Fibroblast of skin of right biceps (primary cell): Measurements from ENCODE around the gene ASB5.
A peak's percentile ranks its signal among the peaks of the same experiment; 100 is the strongest.
"Not testable (repeated sequence)": the region's sequence is repeated elsewhere in the genome, so short reads cannot be mapped to it uniquely, and the experiment has no call there.

ENCODE experiments used
- DNase-seq: peaks from one replicate; pipeline ENCODE4 v3.0.0-alpha.2; 2013

ASB5 gene, protein sequence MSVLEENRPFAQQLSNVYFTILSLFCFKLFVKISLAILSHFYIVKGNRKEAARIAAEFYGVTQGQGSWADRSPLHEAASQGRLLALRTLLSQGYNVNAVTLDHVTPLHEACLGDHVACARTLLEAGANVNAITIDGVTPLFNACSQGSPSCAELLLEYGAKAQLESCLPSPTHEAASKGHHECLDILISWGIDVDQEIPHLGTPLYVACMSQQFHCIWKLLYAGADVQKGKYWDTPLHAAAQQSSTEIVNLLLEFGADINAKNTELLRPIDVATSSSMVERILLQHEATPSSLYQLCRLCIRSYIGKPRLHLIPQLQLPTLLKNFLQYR

GRCh38 chr4:176268963-176269362, at the start of gene ASB5:
ASB5 (minus strand) TSS chr4:176269222; CDS start chr4:176269108, 114 bp downstream.
- DNase-seq = no peak

DNA sequence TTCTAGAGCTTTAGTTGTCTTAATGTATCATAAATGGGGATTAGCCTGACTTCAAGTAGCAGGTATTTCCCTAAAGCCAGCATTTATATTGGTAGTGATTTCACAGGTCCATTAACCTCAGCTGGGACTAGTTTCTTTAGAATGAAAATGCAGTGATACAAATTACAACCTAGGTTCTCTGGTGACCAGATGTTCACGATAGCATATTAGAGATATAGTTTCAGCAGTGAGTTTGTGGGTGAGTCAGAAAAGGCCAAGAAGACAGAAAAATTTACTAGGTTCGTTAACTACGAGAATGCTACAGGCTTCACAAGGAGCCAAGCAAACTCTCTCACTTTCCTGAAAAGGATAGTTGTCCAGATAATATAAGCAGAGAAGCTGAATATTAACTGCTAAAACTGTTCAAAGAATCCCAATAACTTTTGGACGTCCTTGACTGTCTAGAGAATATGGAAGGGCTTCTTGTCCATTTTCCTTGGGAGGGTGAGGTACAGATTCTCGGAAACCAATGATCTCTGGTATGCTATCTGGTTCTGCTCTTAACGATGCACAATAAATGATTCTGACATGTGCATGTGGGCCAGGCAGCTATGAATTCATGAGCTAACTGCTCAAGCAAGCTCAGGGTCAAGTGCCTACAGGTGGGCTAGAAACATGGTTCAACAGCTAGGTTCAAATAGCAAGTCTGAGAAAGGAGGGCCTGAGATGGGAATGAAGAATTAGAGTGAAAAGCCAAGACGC, 44.7 kb upstream of the ASB5 start:
- no peak for DNase-seq

GRCh38 chr4:176309772-176310171, 40.8 kb upstream of the ASB5 start:
- DNase-seq = peak; percentile 44

GRCh38 chr4:176309046-176309445, 40.0 kb upstream of the ASB5 start:
- no peak for DNase-seq

DNA sequence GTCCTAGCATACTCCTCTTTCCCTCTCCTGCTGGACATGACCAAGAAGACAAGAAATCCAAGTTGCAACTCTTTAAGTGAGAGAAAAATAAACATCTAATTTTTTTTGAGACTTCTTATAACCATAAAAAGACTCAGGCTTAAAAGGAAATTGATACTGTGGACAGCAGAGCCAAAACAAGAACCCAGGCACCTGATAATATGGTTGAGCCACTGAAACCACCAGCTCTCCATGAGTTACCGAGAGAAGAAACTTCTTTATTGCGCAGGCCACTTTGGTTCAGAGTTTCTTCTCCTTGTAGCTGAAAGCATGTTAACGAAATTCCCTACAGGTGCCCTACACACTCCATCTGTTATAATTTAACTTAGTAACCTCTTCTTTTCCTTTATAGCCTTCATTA, 39.4 kb upstream of the ASB5 start:
- DNase-seq = no peak

DNA sequence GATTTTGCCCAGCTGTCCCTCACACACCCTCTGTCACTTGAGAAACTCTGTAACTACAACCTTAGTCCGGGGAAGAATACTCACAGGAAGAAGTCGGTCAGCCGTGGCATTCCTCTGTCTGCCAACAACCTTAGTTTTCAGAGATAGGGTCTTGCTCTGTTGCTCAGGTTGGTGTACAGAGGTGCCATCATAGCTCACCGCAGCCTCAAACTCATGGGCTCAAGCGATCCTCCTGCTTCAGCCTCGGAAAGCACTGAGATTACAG, 38.6 kb upstream of the ASB5 start:
- DNase-seq = no peak

DNA sequence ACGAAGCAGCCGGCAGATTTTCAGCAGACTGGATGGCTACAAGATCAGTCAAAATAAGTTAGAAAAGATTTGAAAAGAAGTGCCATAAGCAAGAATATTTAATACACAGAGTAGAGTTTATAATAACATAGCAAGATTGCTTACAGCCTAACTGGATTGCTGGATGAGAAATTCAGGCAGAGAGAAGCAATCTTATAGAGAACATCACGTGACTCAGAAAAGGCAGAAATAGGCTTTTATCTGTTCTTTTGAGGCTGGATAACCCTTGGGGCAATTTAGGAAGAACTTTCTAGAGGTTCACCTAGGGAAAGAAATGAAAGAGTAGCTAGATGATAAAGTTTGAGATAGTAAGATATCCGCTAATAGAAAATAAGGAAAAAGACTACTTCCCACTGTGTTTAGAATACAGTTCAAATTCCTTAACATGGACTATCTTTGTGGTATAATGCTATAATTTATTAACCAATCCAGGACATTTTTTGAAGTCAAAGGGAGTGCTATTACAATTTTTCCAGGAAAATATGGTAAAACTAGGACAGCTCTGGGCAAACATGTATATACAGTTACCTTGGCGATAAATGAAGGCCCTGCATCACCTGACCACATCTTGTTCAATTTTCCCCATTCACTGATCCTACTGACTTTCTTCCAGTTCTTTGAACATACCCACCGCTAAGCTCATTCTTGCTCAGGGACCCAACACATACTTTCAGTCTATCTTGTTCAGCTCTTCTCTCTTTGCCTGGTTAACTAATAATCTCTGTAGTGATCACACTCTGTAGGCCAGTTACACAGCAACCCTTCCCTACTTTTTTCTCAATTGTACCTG, 38.0 kb upstream of the ASB5 start:
- no peak for DNase-seq

DNA sequence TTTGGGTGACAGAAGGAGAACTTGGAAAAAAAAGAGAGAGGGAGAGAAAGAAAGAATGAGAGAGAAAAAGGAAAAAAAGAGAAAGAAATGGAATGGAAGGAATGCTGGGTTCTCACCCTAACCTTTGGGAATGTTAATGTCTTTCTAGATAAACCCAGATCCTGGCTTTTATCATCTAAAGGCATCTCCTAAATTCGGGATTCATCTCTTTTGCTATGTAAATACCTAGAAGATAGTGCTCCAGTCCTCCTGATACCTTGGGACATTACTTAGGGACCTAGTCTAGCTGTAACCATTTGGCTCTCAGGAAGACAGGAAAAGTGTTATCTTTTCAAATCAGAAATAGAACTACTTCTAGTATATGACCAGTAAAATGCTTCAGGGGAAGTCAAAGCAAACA, 34.9 kb upstream of the ASB5 start:
- no peak for DNase-seq

- DNase-seq = peak; percentile 90
Measured at GRCh38 chr4:176302283-176303275, 33.6 kb upstream of the ASB5 start.

DNA sequence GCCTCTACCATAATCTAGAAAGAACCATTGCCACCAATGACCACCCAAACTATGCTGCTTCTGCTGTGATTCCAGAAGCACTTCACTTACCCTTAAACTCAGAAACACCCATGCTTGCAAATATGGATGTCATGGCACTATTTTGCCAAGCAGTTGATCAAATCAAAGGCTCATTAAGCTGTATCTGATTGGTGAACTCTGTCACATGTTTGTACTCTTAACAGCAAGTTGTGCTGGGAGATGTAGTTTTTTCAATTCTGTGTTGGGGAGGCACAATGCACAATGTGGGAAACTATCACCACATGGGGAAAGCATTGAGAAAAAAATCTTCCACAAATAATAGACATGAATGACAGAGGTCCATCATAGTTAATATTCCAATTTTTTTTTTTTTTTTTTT, 31.5 kb upstream of the ASB5 start:
- DNase-seq = no peak

GRCh38 chr4:176300036-176300435, 31.0 kb upstream of the ASB5 start:
- no peak for DNase-seq

DNA sequence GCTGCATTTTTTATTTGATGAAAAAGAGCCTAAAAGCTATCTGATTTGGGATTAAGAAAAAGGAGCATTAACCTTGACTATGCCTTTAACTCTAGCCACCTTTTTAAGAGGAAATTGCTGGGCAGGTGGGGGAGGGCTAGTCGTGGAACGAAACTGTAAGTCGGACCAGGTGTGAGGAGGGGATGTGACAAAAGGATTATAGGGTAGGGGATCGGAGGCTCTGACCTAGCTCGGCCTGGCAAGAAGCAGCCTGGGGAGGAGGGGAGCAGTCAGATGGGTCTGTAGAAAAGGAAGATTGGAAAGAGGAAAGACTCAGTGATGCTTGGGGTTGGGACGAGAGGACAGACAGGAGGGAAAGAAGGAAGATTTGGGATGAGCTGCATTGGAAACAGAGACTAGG, 29.6 kb upstream of the ASB5 start:
- DNase-seq = no peak

GRCh38 chr4:176295907-176296306, 26.9 kb upstream of the ASB5 start:
- not testable (repeated sequence) for DNase-seq

GRCh38 chr4:176293660-176294059, 24.6 kb upstream of the ASB5 start:
- no peak for DNase-seq

- no peak for DNase-seq
Measured at GRCh38 chr4:176292920-176293319, 23.9 kb upstream of the ASB5 start.

- DNase-seq = no peak
Measured at GRCh38 chr4:176291748-176292147, 22.7 kb upstream of the ASB5 start.

DNA sequence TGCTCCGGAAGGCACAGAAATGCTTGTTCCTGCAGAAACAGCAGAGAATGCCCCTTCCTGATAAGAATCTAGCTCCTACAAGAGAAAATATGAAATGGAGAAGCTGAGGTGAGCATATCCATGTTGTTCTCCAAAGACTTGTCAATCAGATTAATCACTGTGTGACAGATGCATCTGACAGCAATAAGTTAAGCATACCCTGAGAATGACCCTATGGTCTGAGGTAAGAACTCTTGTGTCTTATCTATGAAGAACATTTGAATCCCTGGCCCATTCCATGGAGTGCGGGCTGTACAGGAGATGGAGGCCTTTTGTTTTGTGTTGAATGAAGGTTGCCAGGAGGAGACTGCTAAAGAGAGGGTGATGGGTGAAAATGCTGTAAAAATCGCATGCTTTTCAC, 21.5 kb upstream of the ASB5 start:
- no peak for DNase-seq

DNA sequence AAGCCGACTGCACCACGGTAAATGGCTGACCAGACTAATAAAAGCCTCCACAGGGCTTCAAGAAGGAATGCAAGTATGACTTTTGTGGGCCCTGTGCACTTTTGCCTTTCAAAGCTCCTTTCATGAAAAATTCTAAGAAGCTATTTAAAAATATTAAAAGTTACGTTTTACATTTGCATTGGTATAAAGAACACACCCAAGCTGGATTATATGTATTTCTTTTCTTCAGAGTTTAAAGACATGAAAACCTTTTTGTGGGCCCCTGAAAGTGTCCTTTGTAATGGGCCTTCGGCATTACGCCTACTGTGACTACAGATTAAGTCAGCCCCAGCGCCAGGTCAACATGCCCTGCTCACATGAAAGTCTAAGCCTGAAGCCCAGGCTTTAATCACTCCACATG, 20.5 kb upstream of the ASB5 start:
- no peak for DNase-seq

DNA sequence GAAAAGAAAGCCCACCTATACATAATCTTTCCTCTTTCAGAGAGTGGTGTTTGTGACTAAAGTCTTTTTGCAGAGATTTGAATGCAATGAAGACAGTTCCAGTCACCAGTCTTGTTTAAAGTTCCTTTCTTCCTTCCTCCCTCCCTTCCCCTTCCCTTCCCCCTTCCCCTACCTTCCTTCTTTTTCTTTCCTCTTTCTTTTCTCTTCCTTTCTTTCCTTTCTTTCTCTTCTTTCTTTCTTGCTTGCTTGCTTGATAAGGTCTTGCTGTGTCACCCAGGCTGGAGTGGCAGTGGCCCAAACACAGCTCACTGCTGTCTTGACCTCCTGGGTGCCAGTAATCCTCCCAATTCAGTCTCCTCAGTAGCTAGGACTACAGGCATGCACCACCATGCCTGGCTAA, 19.0 kb upstream of the ASB5 start:
- no peak for DNase-seq

GRCh38 chr4:176287546-176287945, 18.5 kb upstream of the ASB5 start:
- no peak for DNase-seq

DNA sequence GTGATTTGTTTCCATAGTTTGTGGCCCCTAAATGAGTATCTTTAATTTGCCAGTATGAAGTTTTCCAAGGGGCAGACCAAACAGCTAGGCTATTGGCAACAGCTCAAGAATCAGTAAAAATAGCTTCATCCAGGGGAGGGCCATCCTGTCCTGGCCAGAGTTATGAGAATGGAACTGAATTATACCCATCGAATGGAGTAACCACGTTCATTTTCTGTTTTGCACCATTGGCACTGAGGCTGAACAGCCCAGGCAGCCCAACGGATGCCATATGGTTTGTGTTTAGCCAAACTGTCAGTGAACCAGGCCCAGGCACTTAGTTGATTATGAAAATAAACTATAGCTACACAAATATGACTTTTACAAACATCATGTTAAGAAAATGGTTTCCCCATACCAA, 17.7 kb upstream of the ASB5 start:
- no peak for DNase-seq

DNA sequence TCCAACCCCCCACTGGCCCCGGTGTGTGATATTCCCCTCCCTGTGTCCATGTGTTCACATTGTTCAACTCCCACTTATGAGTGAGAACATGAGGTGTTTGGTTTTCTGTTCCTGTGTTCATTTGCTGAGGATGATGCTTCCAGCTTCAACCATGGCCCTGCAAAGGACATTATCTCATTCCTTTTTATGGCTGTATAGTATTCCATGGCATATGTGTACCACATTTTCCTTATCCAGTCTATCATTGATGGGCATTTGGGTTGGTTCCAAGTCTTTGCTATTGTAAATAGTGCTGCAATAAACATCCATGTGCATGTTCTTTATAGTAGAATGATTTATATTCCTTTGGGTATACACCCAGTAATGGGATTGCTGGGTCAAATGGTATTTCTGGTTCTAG, 10.5 kb upstream of the ASB5 start:
- not testable (repeated sequence) for DNase-seq
